K562 (cell line): ENCODE data around the gene SALL2. TPM values are rescaled to one million over a fixed set of nuclear protein-coding genes. Genes with fewer than 3 reads are reported as not detected.
A peak's percentile ranks its signal among the peaks of the same experiment; 100 is the strongest.

Source experiments
- ESRRA ChIP-seq: fragments of 450-650 bp; IDR thresholded peaks from 2 replicates; pipeline ENCODE4 v1.6.1; 2014; ENCODE audit warnings: low read depth, mild to moderate bottlenecking, moderate library complexity, borderline replicate concordance
- GTF2A2 ChIP-seq: IDR thresholded peaks from 2 replicates; pipeline ENCODE4 v1.6.1; 2016; ENCODE audit warnings: mild to moderate bottlenecking, missing genetic modification characterization, missing compliant biosample characterization
- HMG20B ChIP-seq: fragments of 250-450 bp; sonication (Bioruptor Pico); IDR thresholded peaks from 2 replicates; pipeline ENCODE4 v1.5.0; 2021; ENCODE audit warnings: mild to moderate bottlenecking
- MBD2 ChIP-seq: sonication (generic); IDR thresholded peaks from 2 replicates; pipeline ENCODE4 v1.6.1; 2016; ENCODE audit warnings: low read depth, borderline replicate concordance
- NBN ChIP-seq: fragments of 450-650 bp; IDR thresholded peaks from 2 replicates; pipeline ENCODE4 v1.6.1; 2016; ENCODE audit warnings: low read depth, mild to moderate bottlenecking
- TAF9B ChIP-seq: fragments of 450-650 bp; IDR thresholded peaks from 2 replicates; pipeline ENCODE4 v1.6.1; 2018; ENCODE audit warnings: mild to moderate bottlenecking; ENCODE audit not compliant: partially characterized antibody
- TEAD1 ChIP-seq, 2 experiments: fragments of 450-650 bp in 1 of 2; sonication (generic) in 1 of 2; formaldehyde crosslinking; IDR thresholded peaks; 2 replicates each; pipeline versions ENCODE4 v1.4.0 to v1.8.0; 2020 to 2022; ENCODE audit warnings: mild to moderate bottlenecking in 2 of 2, missing genetic modification reagents in 1 of 2
- XRCC4 ChIP-seq: IDR thresholded peaks from one replicate; pipeline ENCODE4 v1.6.1; 2011; ENCODE audit not compliant: insufficient read depth, insufficient read length; ENCODE audit errors: extremely low read depth
- YBX1 ChIP-seq: fragments of 450-650 bp; IDR thresholded peaks from 2 replicates; pipeline ENCODE4 v1.7.1; 2016; ENCODE audit warnings: mild to moderate bottlenecking
- polyA plus RNA-seq, 8 experiments: library from polyadenylated mRNA; depleted of rRNA in 4 of 8; stranded (reverse) in 5 of 8; unstranded in 3 of 8; fragments of >200 nt; fragmentation: Nextera tagmentation in 2 of 8; fragmentation: Illumina TruSeq in 1 of 8; extraction: Ambion mirVana in 2 of 8; extraction: Trizol in 1 of 8; gene quantifications; 2 replicates each; pipeline versions ENCODE4 v1.2.1 to v1.2.3, GENCODE V29; 2011 to 2014; ENCODE audit warnings: inconsistent platforms in 1 of 8, missing spikeins in 1 of 8
- total RNA-seq, 7 experiments: library from RNA; depleted of rRNA in 6 of 7; stranded (reverse); fragments of >200 nt in 6 of 7; fragmentation: Illumina TruSeq in 2 of 7; extraction: Trizol in 2 of 7; gene quantifications; 2 replicates each; pipeline versions ENCODE4 v1.2.1 to v1.2.3, GENCODE V29; 2011 to 2021; ENCODE audit warnings: low replicate concordance in 1 of 7
- TF ChIP-seq, protein P1 (sequence below): fragments of 250-450 bp; sonication (Bioruptor Pico); IDR thresholded peaks from 2 replicates; pipeline ENCODE4 v1.6.1; 2021; ENCODE audit warnings: mild to moderate bottlenecking
- TF ChIP-seq, protein P2 (sequence below): sonication (generic); formaldehyde crosslinking; IDR thresholded peaks from 2 replicates; pipeline ENCODE4 v1.8.0; 2022; ENCODE audit warnings: mild to moderate bottlenecking, missing genetic modification reagents
- TF ChIP-seq, protein P3 (sequence below): fragments of 450-650 bp; IDR thresholded peaks from 2 replicates; pipeline ENCODE4 v1.6.1; 2016; ENCODE audit warnings: borderline replicate concordance
- TF ChIP-seq, protein P4 (sequence below): fragments of 450-650 bp; IDR thresholded peaks from 2 replicates; pipeline ENCODE4 v1.6.1; 2016; ENCODE audit warnings: antibody characterized with exemption
- TF ChIP-seq, protein P5 (sequence below): fragments of 250-450 bp; sonication (Bioruptor Pico); IDR thresholded peaks from 2 replicates; pipeline ENCODE4 v1.4.0; 2020

Gene SALL2
- total and polyA plus RNA-seq, 9 of the 15 experiments (the other 6 are each of a cell fraction or from before 2014, with no cell fraction given) = 6.6 to 30.4 (median 12.9) TPM

DNA sequence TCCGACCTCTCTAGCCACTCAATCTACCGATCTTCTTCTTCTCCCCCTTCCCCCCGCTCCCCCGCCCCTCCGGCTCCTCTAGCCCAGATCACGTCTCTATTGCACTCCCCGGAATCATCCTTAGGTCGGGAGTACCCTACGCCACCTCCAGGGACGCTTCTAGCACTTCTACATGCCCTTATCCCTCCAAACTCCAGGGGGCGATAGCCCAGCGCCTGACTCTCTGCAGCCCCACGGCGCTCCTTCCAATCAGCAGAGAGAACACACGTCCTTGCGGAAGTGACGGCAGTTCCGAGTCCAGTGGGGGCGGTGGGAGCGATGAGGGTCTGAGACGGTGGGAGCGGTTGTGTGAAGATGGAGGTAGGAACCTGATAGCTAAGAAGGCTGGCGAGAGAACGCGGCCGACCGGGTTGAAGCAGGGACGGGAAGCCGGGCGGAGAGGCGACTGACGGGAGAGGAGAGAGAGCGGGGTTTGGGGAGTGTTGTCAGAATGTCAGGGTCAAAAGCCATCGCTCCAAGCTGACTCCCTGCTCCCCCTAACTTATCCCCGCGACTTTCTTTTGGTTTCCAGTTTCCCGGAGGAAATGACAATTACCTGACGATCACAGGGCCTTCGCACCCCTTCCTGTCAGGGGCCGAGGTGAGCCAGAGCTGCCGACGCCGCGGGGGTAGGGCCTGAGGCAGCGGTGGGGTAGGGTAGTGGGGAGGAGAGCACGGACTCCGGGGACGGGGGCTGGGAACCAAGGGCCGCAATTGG lies 49.0 kb downstream of the SALL2 start, which contains the start of the genes RAB2B and TOX4 (continued):
- peak; percentile 36 for TF ChIP-seq TAF9B
- peak; percentile 19; the same call in 1 of the 2 replicates for TF ChIP-seq ESRRA
- no peak for TF ChIP-seq HMG20B
- TF ChIP-seq TEAD1 (CRISPR knock-in tag; IDR thresholded peaks at IDR 0.05) = peak in 1 of 2 experiments; percentile 76; a peak in 2 of 4 replicates
- TF ChIP-seq, protein P1, sequence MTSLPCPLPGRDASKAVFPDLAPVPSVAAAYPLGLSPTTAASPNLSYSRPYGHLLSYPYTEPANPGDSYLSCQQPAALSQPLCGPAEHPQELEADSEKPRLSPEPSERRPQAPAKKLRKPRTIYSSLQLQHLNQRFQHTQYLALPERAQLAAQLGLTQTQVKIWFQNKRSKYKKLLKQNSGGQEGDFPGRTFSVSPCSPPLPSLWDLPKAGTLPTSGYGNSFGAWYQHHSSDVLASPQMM (CRISPR knock-in tag) = no peak
- TF ChIP-seq NBN = peak; percentile 77; the same call in 1 of the 2 replicates
- TF ChIP-seq GTF2A2 (tag) = no peak
- TF ChIP-seq, protein P2, sequence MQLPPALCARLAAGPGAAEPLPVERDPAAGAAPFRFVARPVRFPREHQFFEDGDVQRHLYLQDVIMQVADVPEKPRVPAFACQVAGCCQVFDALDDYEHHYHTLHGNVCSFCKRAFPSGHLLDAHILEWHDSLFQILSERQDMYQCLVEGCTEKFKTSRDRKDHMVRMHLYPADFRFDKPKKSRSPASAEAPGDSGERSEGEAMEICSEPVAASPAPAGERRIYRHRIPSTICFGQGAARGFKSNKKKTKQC (CRISPR knock-in tag) = no peak
- TF ChIP-seq, protein P3, sequence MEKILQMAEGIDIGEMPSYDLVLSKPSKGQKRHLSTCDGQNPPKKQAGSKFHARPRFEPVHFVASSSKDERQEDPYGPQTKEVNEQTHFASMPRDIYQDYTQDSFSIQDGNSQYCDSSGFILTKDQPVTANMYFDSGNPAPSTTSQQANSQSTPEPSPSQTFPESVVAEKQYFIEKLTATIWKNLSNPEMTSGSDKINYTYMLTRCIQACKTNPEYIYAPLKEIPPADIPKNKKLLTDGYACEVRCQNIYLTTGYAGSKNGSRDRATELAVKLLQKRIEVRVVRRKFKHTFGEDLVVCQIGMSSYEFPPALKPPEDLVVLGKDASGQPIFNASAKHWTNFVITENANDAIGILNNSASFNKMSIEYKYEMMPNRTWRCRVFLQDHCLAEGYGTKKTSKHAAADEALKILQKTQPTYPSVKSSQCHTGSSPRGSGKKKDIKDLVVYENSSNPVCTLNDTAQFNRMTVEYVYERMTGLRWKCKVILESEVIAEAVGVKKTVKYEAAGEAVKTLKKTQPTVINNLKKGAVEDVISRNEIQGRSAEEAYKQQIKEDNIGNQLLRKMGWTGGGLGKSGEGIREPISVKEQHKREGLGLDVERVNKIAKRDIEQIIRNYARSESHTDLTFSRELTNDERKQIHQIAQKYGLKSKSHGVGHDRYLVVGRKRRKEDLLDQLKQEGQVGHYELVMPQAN = peak; percentile 88
- TF ChIP-seq, protein P4, sequence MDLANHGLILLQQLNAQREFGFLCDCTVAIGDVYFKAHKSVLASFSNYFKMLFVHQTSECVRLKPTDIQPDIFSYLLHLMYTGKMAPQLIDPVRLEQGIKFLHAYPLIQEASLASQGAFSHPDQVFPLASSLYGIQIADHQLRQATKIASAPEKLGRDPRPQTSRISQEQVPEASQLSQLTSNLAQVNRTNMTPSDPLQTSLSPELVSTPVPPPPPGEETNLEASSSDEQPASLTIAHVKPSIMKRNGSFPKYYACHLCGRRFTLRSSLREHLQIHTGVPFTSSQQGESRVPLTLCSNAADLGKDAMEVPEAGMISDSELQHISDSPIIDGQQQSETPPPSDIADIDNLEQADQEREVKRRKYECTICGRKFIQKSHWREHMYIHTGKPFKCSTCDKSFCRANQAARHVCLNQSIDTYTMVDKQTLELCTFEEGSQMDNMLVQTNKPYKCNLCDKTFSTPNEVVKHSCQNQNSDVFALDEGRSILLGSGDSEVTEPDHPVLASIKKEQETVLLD = no peak
- TF ChIP-seq, protein P5, sequence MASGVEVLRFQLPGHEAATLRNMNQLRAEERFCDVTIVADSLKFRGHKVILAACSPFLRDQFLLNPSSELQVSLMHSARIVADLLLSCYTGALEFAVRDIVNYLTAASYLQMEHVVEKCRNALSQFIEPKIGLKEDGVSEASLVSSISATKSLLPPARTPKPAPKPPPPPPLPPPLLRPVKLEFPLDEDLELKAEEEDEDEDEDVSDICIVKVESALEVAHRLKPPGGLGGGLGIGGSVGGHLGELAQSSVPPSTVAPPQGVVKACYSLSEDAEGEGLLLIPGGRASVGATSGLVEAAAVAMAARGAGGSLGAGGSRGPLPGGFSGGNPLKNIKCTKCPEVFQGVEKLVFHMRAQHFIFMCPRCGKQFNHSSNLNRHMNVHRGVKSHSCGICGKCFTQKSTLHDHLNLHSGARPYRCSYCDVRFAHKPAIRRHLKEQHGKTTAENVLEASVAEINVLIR (CRISPR knock-in tag) = peak; percentile 82
- peak; percentile 17; the same call in 1 of the 2 replicates for TF ChIP-seq MBD2
- no peak for TF ChIP-seq XRCC4
- no peak for TF ChIP-seq YBX1
